GM21381 (cell line): ENCODE results near the gene FRY.

Source experiments
- ATAC-seq: cut with Tn5 transposase; IDR thresholded peaks from one replicate; pipeline ENCODE4 v1.9.1; 2021; ENCODE audit warnings: mild to moderate bottlenecking, moderate library complexity; ENCODE audit not compliant: unreplicated experiment

Gene FRY

GRCh38 chr13:32164622-32165268, 133.2 kb downstream of the FRY start:
- no peak for ATAC-seq

GRCh38 chr13:32165796-32166195, 134.2 kb downstream of the FRY start:
- ATAC-seq = no peak

GRCh38 chr13:32168131-32168530, 136.6 kb downstream of the FRY start:
- ATAC-seq = no peak

- no peak for ATAC-seq
These were observed 139.3 kb downstream of the FRY start for GRCh38 chr13:32170841-32171240.

GRCh38 chr13:32173881-32174280, 142.3 kb downstream of the FRY start:
- ATAC-seq = no peak

- ATAC-seq = no peak
These were observed 142.8 kb downstream of the FRY start for GRCh38 chr13:32174366-32174765.

- ATAC-seq = no peak
These were observed 143.7 kb downstream of the FRY start for GRCh38 chr13:32175307-32175706.

- no peak for ATAC-seq
These were observed 144.4 kb downstream of the FRY start for GRCh38 chr13:32175943-32176342.

- ATAC-seq = no peak
These were observed 145.1 kb downstream of the FRY start for GRCh38 chr13:32176696-32177095.

GRCh38 chr13:32178763-32179162, 147.2 kb downstream of the FRY start:
- ATAC-seq = no peak

GRCh38 chr13:32179708-32180107, 148.1 kb downstream of the FRY start:
- no peak for ATAC-seq

- ATAC-seq = no peak
These were observed 156.1 kb downstream of the FRY start for GRCh38 chr13:32187651-32188050.

- ATAC-seq = no peak
These were observed 160.0 kb downstream of the FRY start for GRCh38 chr13:32191452-32191998.

- ATAC-seq = no peak
These were observed 164.1 kb downstream of the FRY start for GRCh38 chr13:32195713-32196112.

- ATAC-seq = no peak
These were observed 167.6 kb downstream of the FRY start for GRCh38 chr13:32199168-32199567.

GRCh38 chr13:32200741-32201140, 169.2 kb downstream of the FRY start:
- ATAC-seq = no peak

- no peak for ATAC-seq
These were observed 170.2 kb downstream of the FRY start for GRCh38 chr13:32201809-32202208.

- ATAC-seq = no peak
These were observed 170.7 kb downstream of the FRY start for GRCh38 chr13:32202268-32202667.

- ATAC-seq = no peak
These were observed 171.6 kb downstream of the FRY start for GRCh38 chr13:32203221-32203620.

GRCh38 chr13:32203736-32204135, 172.2 kb downstream of the FRY start:
- no peak for ATAC-seq

GRCh38 chr13:32205431-32206096, 174.0 kb downstream of the FRY start:
- ATAC-seq = no peak

GRCh38 chr13:32206097-32206740, 174.6 kb downstream of the FRY start:
- no peak for ATAC-seq
